ENCODE data around the gene NLGN1. TPM values are rescaled to one million over a fixed set of nuclear protein-coding genes. Genes with fewer than 3 reads are reported as not detected.

The NLGN1 gene
- total and polyA plus RNA-seq, 9 of the 15 experiments (the other 6 are each of a cell fraction or from before 2014, with no cell fraction given) = under 0.01 to 0.01 TPM; not detected in 7

DNA sequence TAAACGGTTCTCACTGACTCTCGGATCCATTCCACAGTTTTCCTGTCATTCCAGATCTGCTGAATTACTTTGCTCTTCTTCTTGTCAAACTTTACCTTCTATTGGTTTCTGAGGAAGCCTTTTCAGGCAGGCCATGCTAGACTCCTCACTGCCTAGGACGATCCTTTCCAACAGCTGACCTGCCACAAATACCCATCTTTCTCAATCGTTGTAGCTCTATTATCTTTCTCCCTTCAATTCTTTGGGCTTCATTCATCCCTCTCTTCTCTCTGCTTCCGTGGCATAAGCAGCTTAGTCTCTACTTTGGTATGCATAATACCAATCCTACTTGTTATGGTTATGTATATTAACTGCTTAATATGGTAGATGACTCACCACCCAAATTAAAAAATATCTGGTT lies 421.8 kb downstream of the NLGN1 start (continued):
- TF ChIP-seq MED1 (CRISPR knock-in tag; IDR thresholded peaks at IDR 0.05; ENCODE audit: borderline replicate concordance) (no peak), SREBF1 (IDR thresholded peaks at IDR 0.05; ENCODE audit: borderline replicate concordance, low read depth, low read length) (no peak), OTX1 (CRISPR knock-in tag; IDR thresholded peaks at IDR 0.05) (no peak), TGIF2 (CRISPR knock-in tag; IDR thresholded peaks at IDR 0.05) (no peak), GTF2E2 (tag; IDR thresholded peaks at IDR 0.05) (no peak), PTTG1 (tag; IDR thresholded peaks at IDR 0.05; ENCODE audit: low read depth) (no peak), LARP7 (IDR thresholded peaks at IDR 0.05) (no peak), GATAD2A (IDR thresholded peaks at IDR 0.05) (no peak), RBM15 (IDR thresholded peaks at IDR 0.05; ENCODE audit: insufficient read depth, low read length) (no peak), ZSCAN32 (CRISPR knock-in tag; IDR thresholded peaks at IDR 0.05) (no peak), POU5F1 (IDR thresholded peaks at IDR 0.05; ENCODE audit: borderline replicate concordance, low read depth, low read length, partially characterized antibody) (no peak)

DNA sequence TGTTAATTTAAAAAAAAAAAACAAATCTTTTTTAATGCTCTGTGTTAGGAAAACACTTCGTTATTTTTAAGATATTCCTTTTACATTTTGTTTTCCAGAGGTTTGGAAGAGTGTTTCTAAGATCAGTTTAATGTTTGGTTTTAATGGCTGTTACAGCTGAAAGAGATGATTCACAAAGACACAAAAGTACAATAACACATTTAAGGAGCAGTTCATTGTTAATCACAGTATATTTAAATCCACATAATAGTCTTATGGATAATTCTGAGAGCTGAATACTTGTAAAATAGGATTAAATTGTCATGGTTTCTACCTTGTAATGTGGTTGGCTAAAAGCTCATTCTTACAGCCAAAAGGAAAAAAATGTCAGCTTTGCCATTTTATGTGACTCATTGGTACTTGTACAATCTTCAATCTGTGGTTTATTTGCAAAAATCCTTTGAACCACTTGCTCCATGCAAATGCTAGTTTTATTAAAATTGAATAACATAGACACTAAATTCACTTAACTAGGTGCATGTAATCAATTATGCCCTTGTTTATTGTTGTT lies 426.4 kb downstream of the NLGN1 start:
- FAIRE-seq = no peak
- H3K4me2 ChIP-seq (ENCODE audit: insufficient read depth, low read length) = no peak overlapping the region
- intact Hi-C loops (cut with micrococcal nuclease) (no loop called here), in situ Hi-C loops (cut with MboI) (no loop called here)
- H3K27ac ChIP-seq (ENCODE audit: extremely low read depth, low read depth, low read length) = no peak overlapping the region
- WGBS (ENCODE audit: insufficient coverage, low coverage, missing lambda C conversion rate) = 0% methylated on average over 1 of the region's 1 CpG
- H3K36me3 ChIP-seq (ENCODE audit: control insufficient read depth, insufficient read depth, low read length) = no peaks in the 10 kb centered on the region
- no peaks in the 10 kb centered on the region for H3K9me1 ChIP-seq (ENCODE audit: control insufficient read depth, insufficient read depth, low read length)
- H3K9me3 ChIP-seq (replicated peaks; ENCODE audit: control insufficient read depth, insufficient read depth, low read depth, low read length) = no peaks in the 10 kb centered on the region
- ChIA-PET POLR2A (no interaction called here), CTCF (ENCODE audit: low intra/inter-chr PET ratio) (no interaction called here)
- no peak overlapping the region for H2AFZ ChIP-seq (ENCODE audit: low read depth, low read length)
- H3K79me2 ChIP-seq (ENCODE audit: control insufficient read depth, insufficient read depth, low read length) = no peaks in the 10 kb centered on the region
- H3K4me1 ChIP-seq (replicated peaks in 1 of 2; ENCODE audit: control insufficient read depth in 2 of 2, insufficient read depth in 2 of 2, low read length in 2 of 2) = no peaks in the 10 kb centered on the region
- H4K20me1 ChIP-seq (replicated peaks; ENCODE audit: control insufficient read depth, insufficient read depth, low read length) = no peaks in the 10 kb centered on the region
- H3K27me3 ChIP-seq (ENCODE audit: control insufficient read depth in 2 of 2, insufficient read depth in 2 of 2, low read length in 2 of 2) = no peaks in the 10 kb centered on the region
- no peak for ATAC-seq
- BruUV-seq (replicated peaks) = no TSS peak
- H3K4me3 ChIP-seq = no peak overlapping the region
- no peak overlapping the region for H3K9ac ChIP-seq (ENCODE audit: insufficient read depth in 1 of 2, low read depth in 2 of 2, low read length in 2 of 2)
- DNase-seq (ENCODE audit: extremely low read depth in 1 of 4, low spot score in 3 of 4) = no peak
- TF ChIP-seq NFATC3 (IDR thresholded peaks at IDR 0.05) (no peak), CHD4 (IDR thresholded peaks at IDR 0.05; ENCODE audit: insufficient read depth, insufficient replicate concordance, low read depth, low read length, poor library complexity, severe bottlenecking) (no peak), ZNF696 (CRISPR knock-in tag; conservative IDR thresholded peaks at IDR 0.05) (no peak), MTA2 (IDR thresholded peaks at IDR 0.05; ENCODE audit: low read depth) (no peak), ZNF444 (CRISPR knock-in tag; IDR thresholded peaks at IDR 0.05) (no peak), SP1 (CRISPR knock-in tag; IDR thresholded peaks at IDR 0.05) (no peak), MYNN (IDR thresholded peaks at IDR 0.05) (no peak), MYNN (CRISPR knock-in tag; IDR thresholded peaks at IDR 0.05) (no peak), CBX2 (IDR thresholded peaks at IDR 0.05; ENCODE audit: insufficient read depth, low read length, poor library complexity, severe bottlenecking) (no peak), NFIX (CRISPR knock-in tag; IDR thresholded peaks at IDR 0.05; ENCODE audit: low read depth) (no peak)
- TF ChIP-seq, protein P1, sequence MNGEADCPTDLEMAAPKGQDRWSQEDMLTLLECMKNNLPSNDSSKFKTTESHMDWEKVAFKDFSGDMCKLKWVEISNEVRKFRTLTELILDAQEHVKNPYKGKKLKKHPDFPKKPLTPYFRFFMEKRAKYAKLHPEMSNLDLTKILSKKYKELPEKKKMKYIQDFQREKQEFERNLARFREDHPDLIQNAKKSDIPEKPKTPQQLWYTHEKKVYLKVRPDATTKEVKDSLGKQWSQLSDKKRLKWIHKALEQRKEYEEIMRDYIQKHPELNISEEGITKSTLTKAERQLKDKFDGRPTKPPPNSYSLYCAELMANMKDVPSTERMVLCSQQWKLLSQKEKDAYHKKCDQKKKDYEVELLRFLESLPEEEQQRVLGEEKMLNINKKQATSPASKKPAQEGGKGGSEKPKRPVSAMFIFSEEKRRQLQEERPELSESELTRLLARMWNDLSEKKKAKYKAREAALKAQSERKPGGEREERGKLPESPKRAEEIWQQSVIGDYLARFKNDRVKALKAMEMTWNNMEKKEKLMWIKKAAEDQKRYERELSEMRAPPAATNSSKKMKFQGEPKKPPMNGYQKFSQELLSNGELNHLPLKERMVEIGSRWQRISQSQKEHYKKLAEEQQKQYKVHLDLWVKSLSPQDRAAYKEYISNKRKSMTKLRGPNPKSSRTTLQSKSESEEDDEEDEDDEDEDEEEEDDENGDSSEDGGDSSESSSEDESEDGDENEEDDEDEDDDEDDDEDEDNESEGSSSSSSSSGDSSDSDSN (IDR thresholded peaks at IDR 0.05; ENCODE audit: borderline replicate concordance in 1 of 2, low read depth in 2 of 2, low read length in 2 of 2) = no peak
